A549 (cell line): ENCODE data around the gene SOSTDC1. TPM values are rescaled to one million over a fixed set of nuclear protein-coding genes. Genes with fewer than 3 reads are reported as not detected.

ENCODE experiments used
- ATAC-seq, 2 experiments: fragments of 200-7000 bp in 1 of 2; fragments of >200 bp in 1 of 2; cut with Nextera tagmentation in 1 of 2; cut with Tn5 transposase in 1 of 2; 3 replicates each; pipeline versions ENCODE4 v1.8.0 to v1.9.1; 2018 to 2020; ENCODE audit warnings: mild to moderate bottlenecking in 1 of 2, moderate library complexity in 1 of 2
- CTCF ChIA-PET: fragments of 300-600 bp; sonication (Branson Sonifier 250); formaldehyde crosslinking; extraction: SDS; loops from one replicate; lab custom pipeline; 2021; ENCODE audit warnings: antibody characterized with exemption, inconsistent platforms; lab: Yijun Ruan, JAX
- POLR2A ChIA-PET: fragments of 350-600 bp; formaldehyde crosslinking; extraction: SDS; loops from one replicate; lab custom pipeline; 2021; ENCODE audit warnings: antibody characterized with exemption, inconsistent platforms; lab: Yijun Ruan, JAX
- DNase-seq, 2 experiments: peaks; one replicate each; pipeline versions ENCODE4 v3.0.0 to v3.0.0-alpha.2; 2011 to 2016; ENCODE audit warnings: low read depth in 1 of 2, low spot score in 1 of 2
- FAIRE-seq: peaks from 2 replicates; lab custom pipeline; 2011; peaks lifted over from hg19 to GRCh38; lab: Jason Lieb, UNC
- H3K27ac ChIP-seq, 2 experiments: fragments of >200 bp; sonication (Bioruptor Twin); formaldehyde crosslinking; 3 replicates each; pipeline ENCODE4 v1.5.1; 2016 to 2017
- H3K4me1 ChIP-seq: fragments of >200 bp; sonication (Bioruptor Twin); formaldehyde crosslinking; 3 replicates; pipeline ENCODE4 v1.6.1; 2016
- H3K4me2 ChIP-seq: fragments of >200 bp; sonication (Bioruptor Twin); formaldehyde crosslinking; 3 replicates; pipeline ENCODE4 v1.6.1; 2016
- H3K4me3 ChIP-seq: fragments of >200 bp; sonication (Bioruptor Twin); formaldehyde crosslinking; 3 replicates; pipeline ENCODE4 v1.5.1; 2016
- H3K9me3 ChIP-seq: fragments of >200 bp; sonication (Bioruptor Twin); formaldehyde crosslinking; 3 replicates; pipeline ENCODE4 v1.6.1; 2016
- ATOH8 ChIP-seq: fragments of 250-450 bp; sonication (Bioruptor Pico); IDR thresholded peaks from 2 replicates; pipeline ENCODE4 v1.5.0; 2020; ENCODE audit warnings: low read depth, mild to moderate bottlenecking, moderate library complexity
- BHLHE40 ChIP-seq: IDR thresholded peaks from 2 replicates; pipeline ENCODE4 v1.6.1; 2012; ENCODE audit warnings: low read depth, low read length, inconsistent platforms
- CBX2 ChIP-seq: fragments of 200-600 bp; sonication (generic); IDR thresholded peaks from 2 replicates; pipeline ENCODE4 v1.6.1; 2016; ENCODE audit warnings: low read depth, mild to moderate bottlenecking, borderline replicate concordance
- CBX8 ChIP-seq: fragments of 200-600 bp; sonication (generic); IDR thresholded peaks from 2 replicates; pipeline ENCODE4 v1.6.1; 2016
- CTCF ChIP-seq: fragments of >200 bp; sonication (Bioruptor Twin); formaldehyde crosslinking; IDR thresholded peaks from 3 replicates; pipeline ENCODE4 v1.5.1; 2016
- ELK1 ChIP-seq: fragments of 150-350 bp; IDR thresholded peaks from 2 replicates; pipeline ENCODE4 v1.6.1; 2014; ENCODE audit warnings: low read depth, mild to moderate bottlenecking, low read length
- GATA3 ChIP-seq: IDR thresholded peaks from 2 replicates; pipeline ENCODE4 v1.6.1; 2012; ENCODE audit warnings: borderline replicate concordance
- HDAC2 ChIP-seq: fragments of 200-600 bp; sonication (generic); IDR thresholded peaks from 2 replicates; pipeline ENCODE4 v1.6.1; 2016
- HEYL ChIP-seq: fragments of 250-450 bp; sonication (Bioruptor Pico); IDR thresholded peaks from 2 replicates; pipeline ENCODE4 v1.8.0; 2021; ENCODE audit warnings: mild to moderate bottlenecking, moderate library complexity
- HMGXB4 ChIP-seq: fragments of 250-450 bp; sonication (Bioruptor Pico); IDR thresholded peaks from 2 replicates; pipeline ENCODE4 v1.5.0; 2021; ENCODE audit warnings: mild to moderate bottlenecking, moderate library complexity, borderline replicate concordance
- HOXA7 ChIP-seq: fragments of 250-450 bp; sonication (Bioruptor Pico); IDR thresholded peaks from 2 replicates; pipeline ENCODE4 v1.5.0; 2020; ENCODE audit warnings: mild to moderate bottlenecking, moderate library complexity
- JUNB ChIP-seq: fragments of >200 bp; sonication (Bioruptor Twin); formaldehyde crosslinking; IDR thresholded peaks from 2 replicates; pipeline ENCODE4 v1.6.1; 2016
- KDM5A ChIP-seq: fragments of 200-600 bp; sonication (generic); IDR thresholded peaks from 2 replicates; pipeline ENCODE4 v1.6.1; 2016; ENCODE audit warnings: antibody characterized with exemption, mild to moderate bottlenecking
- MAFK ChIP-seq: fragments of 450-650 bp; IDR thresholded peaks from 2 replicates; pipeline ENCODE4 v1.6.1; 2014; ENCODE audit not compliant: partially characterized antibody
- MAZ ChIP-seq: fragments of 150-350 bp; IDR thresholded peaks from 2 replicates; pipeline ENCODE4 v1.6.1; 2014; ENCODE audit warnings: antibody characterized with exemption, low read depth, low read length, borderline replicate concordance
- NFE2L2 ChIP-seq: fragments of 150-350 bp; conservative IDR thresholded peaks from 2 replicates; pipeline ENCODE4 v1.6.1; 2014; ENCODE audit warnings: low read length
- PBX3 ChIP-seq: IDR thresholded peaks from 2 replicates; pipeline ENCODE4 v1.6.1; 2012
- PHF8 ChIP-seq: fragments of 200-600 bp; sonication (generic); IDR thresholded peaks from 2 replicates; pipeline ENCODE4 v1.6.1; 2016; ENCODE audit warnings: low read depth, mild to moderate bottlenecking, antibody characterized with exemption, moderate library complexity, borderline replicate concordance
- POLR2A ChIP-seq: IDR thresholded peaks from 2 replicates; pipeline ENCODE4 v1.6.1; 2012; ENCODE audit warnings: mild to moderate bottlenecking, low read length
- RAD21 ChIP-seq, 2 experiments: fragments of >200 bp in 1 of 2; sonication (Bioruptor Twin) in 1 of 2; formaldehyde crosslinking in 1 of 2; IDR thresholded peaks in 1 of 2; conservative IDR thresholded peaks in 1 of 2; 2 replicates in 1 of 2; 3 replicates in 1 of 2; pipeline ENCODE4 v1.6.1; 2012 to 2018; ENCODE audit warnings: inconsistent platforms in 1 of 2
- RCOR1 ChIP-seq: fragments of 150-350 bp; IDR thresholded peaks from 2 replicates; pipeline ENCODE4 v1.6.1; 2014; ENCODE audit warnings: antibody characterized with exemption, low read length, low read depth
- RFX5 ChIP-seq: fragments of 450-650 bp; IDR thresholded peaks from 2 replicates; pipeline ENCODE4 v1.7.1; 2014; ENCODE audit warnings: antibody characterized with exemption, mild to moderate bottlenecking, moderate library complexity
- SMC3 ChIP-seq: fragments of >200 bp; sonication (Bioruptor Twin); formaldehyde crosslinking; IDR thresholded peaks from 3 replicates; pipeline ENCODE4 v1.6.1; 2018; ENCODE audit warnings: inconsistent platforms
- WGBS: methylation state at CpG from one replicate; pipeline ENCODE4 v1.1.6; 2017; ENCODE audit errors: missing lambda C conversion rate; 5-methylcytosine and 5-hydroxymethylcytosine counted together
- polyA plus RNA-seq, 4 experiments: library from polyadenylated mRNA; depleted of rRNA in 3 of 4; stranded (reverse); fragments of >200 nt; fragmentation: RNase III in 1 of 4; extraction: RNeasy Plus Mini Kit Qiagen cat#74134 plus additional on column Dnase treatment in 1 of 4; gene quantifications; 2 replicates in 3 of 4; 3 replicates in 1 of 4; pipeline ENCODE4 v1.2.3, GENCODE V29; 2011 to 2017

SOSTDC1 gene
- polyA plus RNA-seq, 2 of the 4 experiments (the other 2 are of a cell fraction): not detected

- WGBS: 28% methylated on average over 4 of the region's 4 CpGs
- no peak for FAIRE-seq
- CTCF ChIA-PET: no interaction called here
- peaks cover 16% of the 10 kb centered on the region; the same call in 2 of the 3 replicates for H3K4me1 ChIP-seq
- POLR2A ChIA-PET: no interaction called here
- peak in 1 of 2 experiments; percentile 10 for DNase-seq
- no peak for TF ChIP-seq HEYL (CRISPR knock-in tag)
- ATAC-seq: peak in 1 of 2 experiments; percentile 34; a peak in 2 of 6 replicates
- H3K27ac ChIP-seq: no peak overlapping the region
- no peaks in the 10 kb centered on the region for H3K9me3 ChIP-seq
- H3K4me3 ChIP-seq: no peak overlapping the region
- peak overlapping the region; percentile 32; the same call in 1 of the 3 replicates for H3K4me2 ChIP-seq
These were observed 29.6 kb upstream of the SOSTDC1 start for GRCh38 chr7:16494955-16495719.

GRCh38 chr7:16494551-16494950, 29.0 kb upstream of the SOSTDC1 start:
- WGBS: 77% methylated on average over 2 of the region's 2 CpGs
- DNase-seq: no peak
- no peak overlapping the region; the same call in 2 of the 3 replicates for H3K4me2 ChIP-seq
- H3K9me3 ChIP-seq: no peaks in the 10 kb centered on the region
- H3K27ac ChIP-seq: no peak overlapping the region
- H3K4me3 ChIP-seq: no peak overlapping the region
- no peak for TF ChIP-seq BHLHE40
- TF ChIP-seq PHF8: no peak
- no peak for TF ChIP-seq NFE2L2
- TF ChIP-seq CBX8: no peak
- TF ChIP-seq SMC3: no peak
- no peak for TF ChIP-seq CBX2
- TF ChIP-seq MAFK: no peak
- TF ChIP-seq RAD21 (conservative IDR thresholded peaks at IDR 0.05 in 1 of 2, IDR thresholded peaks at IDR 0.05 in 1 of 2): no peak
- no peak for TF ChIP-seq HMGXB4
- TF ChIP-seq POLR2A: no peak
- no peak for TF ChIP-seq JUNB
- TF ChIP-seq GATA3: no peak
- no peak for TF ChIP-seq KDM5A
- TF ChIP-seq RCOR1: no peak
- H3K4me1 ChIP-seq: peaks cover 16% of the 10 kb centered on the region; the same call in 2 of the 3 replicates
- CTCF ChIA-PET: no interaction called here
- FAIRE-seq: no peak
- no peak for ATAC-seq
- POLR2A ChIA-PET: no interaction called here

- H3K27ac ChIP-seq: no peak overlapping the region
- CTCF ChIA-PET: interaction anchor here (0.7 kb wide), 1 partner anchor 42 kb away, joined by 3 read pairs; no protein-coding TSS in a partner anchor
- no peak for DNase-seq
- no peak for ATAC-seq
- H3K4me3 ChIP-seq: no peak overlapping the region
- peaks cover 16% of the 10 kb centered on the region; the same call in 2 of the 3 replicates for H3K4me1 ChIP-seq
- no peak for FAIRE-seq
- WGBS: 71% methylated on average over 2 of the region's 2 CpGs
- H3K9me3 ChIP-seq: no peaks in the 10 kb centered on the region
- no peak overlapping the region; the same call in 2 of the 3 replicates for H3K4me2 ChIP-seq
- POLR2A ChIA-PET: no interaction called here
- TF ChIP-seq MAFK (no peak), PBX3 (no peak), HDAC2 (no peak), RAD21 (conservative IDR thresholded peaks at IDR 0.05 in 1 of 2, IDR thresholded peaks at IDR 0.05 in 1 of 2) (no peak), CTCF (no peak), HEYL (CRISPR knock-in tag) (no peak), RFX5 (no peak), ATOH8 (CRISPR knock-in tag) (no peak), HOXA7 (no peak), ELK1 (no peak), NFE2L2 (no peak), MAZ (no peak), PHF8 (no peak)
These were observed 27.7 kb upstream of the SOSTDC1 start for GRCh38 chr7:16493266-16493665.
